ENCODE measurements around the gene FCMR.

- TF ChIP-seq, protein P1, sequence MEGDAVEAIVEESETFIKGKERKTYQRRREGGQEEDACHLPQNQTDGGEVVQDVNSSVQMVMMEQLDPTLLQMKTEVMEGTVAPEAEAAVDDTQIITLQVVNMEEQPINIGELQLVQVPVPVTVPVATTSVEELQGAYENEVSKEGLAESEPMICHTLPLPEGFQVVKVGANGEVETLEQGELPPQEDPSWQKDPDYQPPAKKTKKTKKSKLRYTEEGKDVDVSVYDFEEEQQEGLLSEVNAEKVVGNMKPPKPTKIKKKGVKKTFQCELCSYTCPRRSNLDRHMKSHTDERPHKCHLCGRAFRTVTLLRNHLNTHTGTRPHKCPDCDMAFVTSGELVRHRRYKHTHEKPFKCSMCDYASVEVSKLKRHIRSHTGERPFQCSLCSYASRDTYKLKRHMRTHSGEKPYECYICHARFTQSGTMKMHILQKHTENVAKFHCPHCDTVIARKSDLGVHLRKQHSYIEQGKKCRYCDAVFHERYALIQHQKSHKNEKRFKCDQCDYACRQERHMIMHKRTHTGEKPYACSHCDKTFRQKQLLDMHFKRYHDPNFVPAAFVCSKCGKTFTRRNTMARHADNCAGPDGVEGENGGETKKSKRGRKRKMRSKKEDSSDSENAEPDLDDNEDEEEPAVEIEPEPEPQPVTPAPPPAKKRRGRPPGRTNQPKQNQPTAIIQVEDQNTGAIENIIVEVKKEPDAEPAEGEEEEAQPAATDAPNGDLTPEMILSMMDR (IDR thresholded peaks at IDR 0.05; ENCODE audit: low read length): no peak
- TF ChIP-seq EZH2 (optimal IDR thresholded peaks at IDR 0.05; ENCODE audit: low read depth, low read length): no peak
Measured at GRCh38 chr1:206866062-206866461, 55.7 kb downstream of the FCMR start.
